HG03066 (cell line): ENCODE results near the gene SLC29A2.
A peak's percentile ranks its signal among the peaks of the same experiment; 100 is the strongest.
"Not testable (repeated sequence)": the region's sequence is repeated elsewhere in the genome, so short reads cannot be mapped to it uniquely, and the experiment has no call there.

Experiments used
- ATAC-seq: cut with Tn5 transposase; IDR thresholded peaks from one replicate; pipeline ENCODE4 v1.9.1; 2021; ENCODE audit warnings: low read depth; ENCODE audit not compliant: unreplicated experiment

The SLC29A2 gene

GRCh38 chr11:66350560-66351235, 20.9 kb downstream of the SLC29A2 start:
- not testable (repeated sequence) for ATAC-seq

GRCh38 chr11:66349084-66349386, 22.5 kb downstream of the SLC29A2 start:
- ATAC-seq = no peak

GRCh38 chr11:66347425-66348276, 23.9 kb downstream of the SLC29A2 start, which contains the start of gene B4GAT1:
B4GAT1 (minus strand) TSS chr11:66347629; CDS start chr11:66347545, 84 bp downstream.
- ATAC-seq = peak; percentile 39

GRCh38 chr11:66346476-66347424, 24.8 kb downstream of the SLC29A2 start:
- ATAC-seq = no peak

- no peak for ATAC-seq
Observed at GRCh38 chr11:66345316-66345649, 26.3 kb downstream of the SLC29A2 start.

GRCh38 chr11:66344550-66345315, 26.8 kb downstream of the SLC29A2 start, which contains the start of gene BRMS1:
BRMS1 (minus strand) TSS chr11:66345104; CDS start chr11:66342234, 2,870 bp downstream.
- peak; percentile 56 for ATAC-seq

- no peak for ATAC-seq
Observed at GRCh38 chr11:66343176-66343575, 28.4 kb downstream of the SLC29A2 start.

GRCh38 chr11:66341502-66342126, 29.9 kb downstream of the SLC29A2 start:
- no peak for ATAC-seq

- no peak for ATAC-seq
Observed at GRCh38 chr11:66340596-66341501, 30.7 kb downstream of the SLC29A2 start.

- no peak for ATAC-seq
Observed at GRCh38 chr11:66339686-66340483, 31.7 kb downstream of the SLC29A2 start.

- no peak for ATAC-seq
Observed at GRCh38 chr11:66339162-66339675, 32.3 kb downstream of the SLC29A2 start.

GRCh38 chr11:66338276-66339161, 33.0 kb downstream of the SLC29A2 start:
- no peak for ATAC-seq

- ATAC-seq = no peak
Observed at GRCh38 chr11:66337103-66337899, 34.3 kb downstream of the SLC29A2 start.

GRCh38 chr11:66336234-66337102, 35.1 kb downstream of the SLC29A2 start, which contains the start of gene RIN1:
RIN1 (minus strand) TSS chr11:66336434; CDS start chr11:66336402, 32 bp downstream.
- ATAC-seq = peak; percentile 67
